ENCODE results near the gene POLR2H. TPM values are rescaled to one million over a fixed set of nuclear protein-coding genes. Genes with fewer than 3 reads are reported as not detected.
"Not testable (repeated sequence)": the region's sequence is repeated elsewhere in the genome, so short reads cannot be mapped to it uniquely, and the experiment has no call there.

The POLR2H gene
- total RNA-seq, 2 donors from 2014 or later, result 28.6 to 38.3 TPM

DNA sequence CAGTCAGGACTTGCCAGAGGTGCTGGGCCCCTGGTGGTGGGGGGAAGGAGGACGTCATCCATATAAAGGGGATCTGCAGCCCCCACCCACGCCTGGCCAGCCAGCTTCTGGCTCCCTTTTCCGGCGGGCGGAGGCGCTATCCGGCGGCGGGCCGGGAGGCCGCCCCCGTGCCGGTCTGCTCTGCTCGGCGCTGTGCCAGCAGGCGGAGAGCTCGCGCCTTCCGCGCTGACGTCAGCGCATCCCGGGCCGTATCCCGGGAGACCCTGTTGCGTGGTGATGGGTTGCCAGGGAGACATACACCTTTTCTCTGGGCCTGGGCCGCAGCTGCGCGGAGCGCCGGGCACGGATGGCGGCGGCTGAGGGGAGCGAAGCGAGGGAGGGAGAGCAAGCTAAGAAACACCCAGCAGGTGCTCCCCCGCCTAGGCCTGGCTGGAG lies 23.0 kb upstream of the POLR2H start:
- Mint-ChIP-seq H3K27me3 (peaks cover 7% of the 10 kb centered on the region), H3K4me3 (peak overlapping the region; percentile 93), H3K27ac (peak overlapping the region; percentile 95), H3K4me1 (peaks cover 40% of the 10 kb centered on the region), H3K36me3 (ENCODE audit: low read depth) (peaks cover 8% of the 10 kb centered on the region)
- no peak for ATAC-seq
- no peaks in the 10 kb centered on the region for H3K9me3 ChIP-seq (ENCODE audit: control insufficient read depth, low read length, poor library complexity, severe bottlenecking)
- peak in 1 of 3 donors; percentile 18 for DNase-seq

- no peaks in the 10 kb centered on the region for H3K9me3 ChIP-seq (ENCODE audit: control insufficient read depth, low read length, poor library complexity, severe bottlenecking)
- peak overlapping the region; percentile 57 for H3K4me3 Mint-ChIP-seq
- DNase-seq, result no peak
- peaks cover 4% of the 10 kb centered on the region for H3K36me3 Mint-ChIP-seq (ENCODE audit: low read depth)
- H3K27me3 Mint-ChIP-seq, result peaks cover 7% of the 10 kb centered on the region
- peaks cover 35% of the 10 kb centered on the region for H3K4me1 Mint-ChIP-seq
- no peak for ATAC-seq
- H3K27ac Mint-ChIP-seq, result no peak overlapping the region
Observed at GRCh38 chr3:184339001-184339400, 22.5 kb upstream of the POLR2H start.

DNA sequence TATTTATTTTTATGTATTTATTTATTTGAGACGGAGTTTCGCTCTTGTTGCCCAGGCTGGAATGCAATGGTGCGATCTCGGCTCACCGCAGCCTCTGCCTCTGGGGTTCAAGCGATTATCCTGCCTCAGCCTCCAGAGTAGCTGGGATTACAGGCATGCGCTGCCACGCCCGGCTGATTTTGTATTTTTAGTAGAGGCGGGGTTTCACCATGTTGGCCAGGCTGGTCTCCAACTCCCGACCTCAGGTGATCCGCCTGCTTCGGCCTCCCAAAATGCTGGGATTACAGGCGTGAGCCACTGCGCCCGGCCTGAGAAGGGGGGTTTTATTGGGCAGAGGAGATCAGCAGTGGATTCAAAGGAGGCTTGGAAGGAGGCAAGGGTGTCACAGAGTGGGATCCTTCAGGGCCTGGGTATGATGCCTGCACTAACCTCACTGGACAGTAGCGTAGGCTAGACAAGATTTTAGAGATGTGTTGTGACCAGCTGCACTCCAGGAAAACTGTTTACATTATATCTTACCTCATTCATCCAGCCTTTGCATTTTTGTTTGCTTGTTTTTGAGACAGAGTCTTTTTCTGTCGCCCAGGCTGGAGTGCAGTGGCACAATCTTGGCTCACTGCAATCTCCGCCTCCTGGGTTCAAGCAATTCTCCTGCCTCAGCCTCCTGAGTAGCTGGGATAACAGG lies 21.9 kb upstream of the POLR2H start:
- not testable (repeated sequence) for ATAC-seq; DNase-seq; H3K9me3 ChIP-seq (ENCODE audit: control insufficient read depth, low read length, poor library complexity, severe bottlenecking); H3K27me3 Mint-ChIP-seq; H3K4me3 Mint-ChIP-seq; H3K36me3 Mint-ChIP-seq (ENCODE audit: low read depth); H3K27ac Mint-ChIP-seq
- H3K4me1 Mint-ChIP-seq, result peaks cover 31% of the 10 kb centered on the region

DNA sequence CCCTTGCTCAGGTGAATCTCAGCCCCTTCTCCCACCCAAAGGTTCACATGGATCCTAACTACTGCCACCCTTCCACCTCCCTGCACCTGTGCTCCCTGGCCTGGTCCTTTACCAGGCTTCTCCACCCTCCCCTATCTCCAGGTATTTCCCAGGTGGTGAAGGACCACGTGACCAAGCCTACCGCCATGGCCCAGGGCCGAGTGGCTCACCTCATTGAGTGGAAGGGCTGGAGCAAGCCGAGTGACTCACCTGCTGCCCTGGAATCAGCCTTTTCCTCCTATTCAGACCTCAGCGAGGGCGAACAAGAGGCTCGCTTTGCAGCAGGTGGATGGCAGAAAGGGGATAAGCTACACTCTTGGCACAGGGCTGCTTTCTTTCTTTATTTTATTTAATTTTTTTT lies 19.6 kb upstream of the POLR2H start:
- H3K27ac Mint-ChIP-seq, result no peak overlapping the region
- H3K36me3 Mint-ChIP-seq (ENCODE audit: low read depth), result peaks cover 4% of the 10 kb centered on the region
- ATAC-seq (no peak), DNase-seq (no peak)
- H3K27me3 Mint-ChIP-seq, result peaks cover 7% of the 10 kb centered on the region
- no peak overlapping the region for H3K4me3 Mint-ChIP-seq
- no peaks in the 10 kb centered on the region for H3K9me3 ChIP-seq (ENCODE audit: control insufficient read depth, low read length, poor library complexity, severe bottlenecking)
- peaks cover 27% of the 10 kb centered on the region for H3K4me1 Mint-ChIP-seq

- Mint-ChIP-seq H3K27me3 (no peaks in the 10 kb centered on the region), H3K4me3 (no peak overlapping the region), H3K36me3 (ENCODE audit: low read depth) (no peaks in the 10 kb centered on the region), H3K27ac (no peak overlapping the region), H3K4me1 (peaks cover 18% of the 10 kb centered on the region)
- ATAC-seq (no peak), DNase-seq (no peak)
- H3K9me3 ChIP-seq (ENCODE audit: control insufficient read depth, low read length, poor library complexity, severe bottlenecking), result no peaks in the 10 kb centered on the region
Observed at GRCh38 chr3:184343200-184343876, 18.2 kb upstream of the POLR2H start.

GRCh38 chr3:184344579-184345316 lies 16.8 kb upstream of the POLR2H start:
- no peak for ATAC-seq
- H3K4me3 Mint-ChIP-seq, result no peak overlapping the region
- no peaks in the 10 kb centered on the region for H3K36me3 Mint-ChIP-seq (ENCODE audit: low read depth)
- H3K4me1 Mint-ChIP-seq, result peaks cover 13% of the 10 kb centered on the region
- H3K27ac Mint-ChIP-seq, result no peak overlapping the region
- no peaks in the 10 kb centered on the region for H3K9me3 ChIP-seq (ENCODE audit: control insufficient read depth, low read length, poor library complexity, severe bottlenecking)
- H3K27me3 Mint-ChIP-seq, result no peaks in the 10 kb centered on the region
- no peak for DNase-seq

GRCh38 chr3:184345317-184346144 lies 16.0 kb upstream of the POLR2H start:
- Mint-ChIP-seq H3K27me3 (no peaks in the 10 kb centered on the region), H3K4me1 (peaks cover 11% of the 10 kb centered on the region), H3K36me3 (ENCODE audit: low read depth) (no peaks in the 10 kb centered on the region), H3K4me3 (no peak overlapping the region), H3K27ac (no peak overlapping the region)
- H3K9me3 ChIP-seq (ENCODE audit: control insufficient read depth, low read length, poor library complexity, severe bottlenecking), result no peaks in the 10 kb centered on the region
- no peak for DNase-seq
- peak; percentile 47 for ATAC-seq

DNA sequence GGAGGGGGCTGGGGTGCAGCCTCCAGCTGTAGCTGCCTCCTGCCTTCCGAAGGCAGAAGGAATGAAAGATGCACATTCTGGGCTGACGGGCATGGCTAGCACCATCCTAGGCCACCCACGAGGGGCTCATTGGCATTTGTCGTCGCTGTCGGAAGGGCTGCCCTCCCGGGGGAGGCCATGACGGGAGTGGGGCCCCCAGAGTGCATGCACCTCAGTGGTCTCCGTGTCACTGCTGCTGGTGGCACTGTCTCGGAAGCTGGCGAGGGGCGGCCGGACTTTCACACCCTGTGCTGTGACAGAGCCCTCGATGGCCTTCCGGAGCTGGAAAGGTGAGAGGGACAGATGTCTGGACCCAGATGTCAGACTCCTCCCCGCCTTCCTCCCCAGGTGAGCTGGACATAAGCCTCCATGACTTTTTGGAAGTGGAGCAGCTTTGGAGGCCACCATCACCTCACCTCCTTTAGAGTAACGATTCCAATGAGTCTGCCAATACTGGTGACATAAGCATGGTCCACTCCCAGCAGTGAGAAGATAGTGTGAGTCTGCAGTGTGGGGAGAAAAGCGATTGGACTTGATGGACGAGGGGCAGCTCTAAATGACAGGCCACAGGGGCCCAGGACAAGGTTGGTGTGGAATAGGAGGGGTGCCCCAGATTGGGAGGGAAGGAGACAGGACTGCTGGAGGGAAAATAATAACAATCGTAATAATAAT lies 14.9 kb upstream of the POLR2H start:
- no peak for ATAC-seq
- no peak overlapping the region for H3K4me3 Mint-ChIP-seq
- peaks cover 3% of the 10 kb centered on the region for H3K4me1 Mint-ChIP-seq
- H3K27ac Mint-ChIP-seq, result peak overlapping the region; percentile 21
- H3K9me3 ChIP-seq (ENCODE audit: control insufficient read depth, low read length, poor library complexity, severe bottlenecking), result no peaks in the 10 kb centered on the region
- H3K27me3 Mint-ChIP-seq, result no peaks in the 10 kb centered on the region
- DNase-seq, result no peak
- no peaks in the 10 kb centered on the region for H3K36me3 Mint-ChIP-seq (ENCODE audit: low read depth)

DNA sequence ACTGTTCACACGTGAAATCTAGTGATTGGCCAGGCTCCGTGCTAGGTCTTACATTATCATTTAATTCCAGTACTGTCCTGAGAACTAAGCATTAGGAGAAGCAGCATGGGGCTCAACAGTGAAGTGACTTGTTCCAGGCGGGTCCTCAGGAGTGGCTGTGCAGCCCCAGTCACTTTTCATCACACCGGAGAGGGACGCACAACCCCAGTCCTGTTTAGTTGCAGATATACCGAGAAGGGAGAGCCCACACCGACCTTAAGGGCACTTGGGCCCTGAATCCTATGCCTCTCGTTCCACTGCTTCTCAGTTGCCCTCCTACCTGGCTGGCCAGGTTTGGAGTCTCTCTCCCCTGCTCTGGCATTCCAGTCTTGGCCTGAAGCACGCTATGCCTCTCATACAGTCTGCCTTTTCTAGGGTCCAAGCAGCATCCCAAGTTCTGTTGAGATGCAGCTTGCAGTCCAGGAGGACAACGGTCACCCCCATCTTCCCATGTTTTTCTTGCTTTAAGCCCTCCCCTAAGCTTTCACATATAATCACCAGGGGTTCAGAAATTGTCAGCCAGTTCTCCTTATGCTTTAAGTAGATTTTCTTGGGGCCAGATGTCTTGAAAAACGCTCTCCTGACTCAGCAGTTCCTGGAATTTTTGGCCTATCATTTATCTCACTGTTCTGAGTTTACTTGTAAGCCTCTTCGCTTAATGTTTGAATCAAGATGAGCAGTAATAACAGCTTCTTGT lies 14.0 kb upstream of the POLR2H start:
- DNase-seq, result no peak
- no peaks in the 10 kb centered on the region for H3K36me3 Mint-ChIP-seq (ENCODE audit: low read depth)
- no peak overlapping the region for H3K4me3 Mint-ChIP-seq
- no peak for ATAC-seq
- H3K4me1 Mint-ChIP-seq, result peaks cover 3% of the 10 kb centered on the region
- no peaks in the 10 kb centered on the region for H3K9me3 ChIP-seq (ENCODE audit: control insufficient read depth, low read length, poor library complexity, severe bottlenecking)
- H3K27me3 Mint-ChIP-seq, result no peaks in the 10 kb centered on the region
- H3K27ac Mint-ChIP-seq, result peak overlapping the region; percentile 21

DNA sequence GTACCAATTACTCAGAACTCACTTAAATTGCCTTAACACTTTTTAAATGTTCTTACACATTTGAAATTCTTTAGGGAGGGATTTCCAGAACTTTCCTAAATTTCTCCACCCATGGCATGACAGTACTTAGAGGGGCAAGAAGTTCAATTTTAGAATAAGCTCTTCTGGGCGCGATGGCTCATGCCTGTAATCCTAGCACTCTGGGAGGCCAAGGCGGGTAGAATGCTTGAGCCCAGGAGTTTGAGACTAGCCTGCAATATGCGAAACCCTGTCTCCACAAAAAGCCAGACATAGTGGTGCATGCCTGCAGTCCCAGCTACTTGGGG lies 13.5 kb upstream of the POLR2H start:
- no peak overlapping the region for H3K27ac Mint-ChIP-seq
- ATAC-seq, result no peak
- H3K36me3 Mint-ChIP-seq (ENCODE audit: low read depth), result no peaks in the 10 kb centered on the region
- H3K4me1 Mint-ChIP-seq, result peaks cover 3% of the 10 kb centered on the region
- no peaks in the 10 kb centered on the region for H3K9me3 ChIP-seq (ENCODE audit: control insufficient read depth, low read length, poor library complexity, severe bottlenecking)
- H3K4me3 Mint-ChIP-seq, result no peak overlapping the region
- DNase-seq, result no peak
- H3K27me3 Mint-ChIP-seq, result no peaks in the 10 kb centered on the region

DNA sequence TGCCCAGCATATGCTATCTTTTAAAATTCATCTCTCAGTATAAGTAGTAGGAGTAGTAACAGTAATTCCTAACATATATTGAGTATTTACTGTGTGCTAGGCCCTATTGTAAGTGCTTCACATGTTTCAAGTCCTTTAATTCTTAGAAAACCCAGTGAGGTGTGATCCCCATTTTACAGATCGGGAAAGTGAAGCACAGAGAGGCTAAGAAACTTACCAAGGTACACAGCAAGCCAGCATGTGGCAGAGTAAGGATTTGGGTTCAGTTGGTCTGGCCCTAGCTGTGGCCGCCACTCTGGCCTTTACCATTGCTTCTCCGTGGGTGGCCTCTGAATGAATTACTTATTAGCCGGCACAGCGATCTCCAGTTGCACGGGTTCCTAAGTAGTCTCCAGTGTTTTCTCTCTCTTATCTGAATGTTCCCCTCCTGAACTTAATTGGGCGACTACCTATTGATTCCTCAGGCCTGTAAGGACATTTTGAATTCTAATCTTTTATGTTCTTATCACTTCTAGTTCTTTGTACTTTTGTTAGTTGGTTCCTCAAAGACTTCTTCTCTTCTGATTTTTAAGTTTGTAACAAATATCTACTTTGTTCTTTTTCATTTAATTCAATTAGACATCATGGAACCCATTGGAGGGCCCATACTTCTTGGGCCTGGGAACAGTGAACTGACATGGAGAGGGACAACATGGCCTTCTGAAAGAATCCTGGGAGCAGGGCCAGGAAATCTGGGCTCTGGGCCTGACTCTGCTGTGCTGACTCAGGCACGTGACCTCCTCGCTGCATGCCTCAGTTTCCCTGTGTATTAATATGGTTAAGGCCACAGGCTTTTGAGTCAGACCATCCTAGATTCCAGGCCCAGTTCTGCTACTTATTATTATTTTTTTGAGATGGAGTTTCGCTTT lies 11.7 kb upstream of the POLR2H start:
- Mint-ChIP-seq H3K27me3 (no peaks in the 10 kb centered on the region), H3K4me1 (peaks cover 3% of the 10 kb centered on the region), H3K27ac (no peak overlapping the region), H3K36me3 (ENCODE audit: low read depth) (no peaks in the 10 kb centered on the region), H3K4me3 (no peak overlapping the region)
- DNase-seq, result no peak
- no peaks in the 10 kb centered on the region for H3K9me3 ChIP-seq (ENCODE audit: control insufficient read depth, low read length, poor library complexity, severe bottlenecking)
- no peak for ATAC-seq

Data from T-helper 17 cell (primary cell).